ENCODE data around the gene PRF1.

DNA sequence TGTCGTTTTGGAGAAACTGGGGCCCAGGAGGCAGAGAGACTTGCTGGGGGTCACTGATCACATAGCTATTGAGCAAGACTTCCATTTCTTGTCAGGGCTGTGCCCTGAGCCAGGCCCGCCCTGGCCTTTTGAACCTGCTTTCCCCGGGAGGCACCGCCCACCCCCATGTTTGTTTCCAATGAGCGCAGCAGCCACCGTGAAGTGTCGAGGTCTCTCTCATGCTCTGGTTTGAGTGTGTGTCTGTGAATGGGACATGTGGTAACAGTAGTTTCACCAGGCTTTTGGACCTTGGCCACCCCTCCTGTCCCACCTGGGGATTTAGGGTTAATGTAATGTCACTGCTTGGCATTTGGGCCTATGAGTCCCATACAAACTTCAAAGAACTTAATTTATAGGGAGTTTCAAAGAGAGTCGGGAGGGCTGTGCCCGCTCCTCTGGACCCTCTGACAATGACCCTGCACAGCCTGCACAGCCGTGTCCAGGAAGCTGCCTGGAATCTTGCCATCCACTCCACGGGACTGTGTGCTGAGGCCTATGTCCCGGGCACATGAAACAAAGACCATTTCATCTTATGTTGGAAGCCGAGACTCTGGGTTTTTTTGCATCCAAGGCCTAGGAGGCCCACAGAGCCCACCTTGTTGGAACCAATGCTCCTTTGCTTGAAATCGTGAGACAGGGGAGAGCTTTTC lies 6.3 kb downstream of the PRF1 start:
- TF ChIP-seq CTCF (IDR thresholded peaks at IDR 0.05) (no peak), EZH2 (IDR thresholded peaks at IDR 0.05; ENCODE audit: borderline replicate concordance, insufficient read depth, low read depth, low read length, poor library complexity, severe bottlenecking) (no peak)
